Thoracic aorta (tissue), 2 donors: ENCODE results near the gene EGR1. TPM values are rescaled to one million over a fixed set of nuclear protein-coding genes. Genes with fewer than 3 reads are reported as not detected.
"Not testable (repeated sequence)": the region's sequence is repeated elsewhere in the genome, so short reads cannot be mapped to it uniquely, and the experiment has no call there.

ENCODE experiments used
- ATAC-seq: fragments of 150-250 bp; one replicate; pipeline ENCODE4 v1.8.0; 2017; ENCODE audit warnings: low read depth; ENCODE audit not compliant: insufficient number of reproducible peaks, low FRiP score
- DNase-seq: peaks from one replicate; pipeline ENCODE4 v3.0.0-alpha.2; 2020; ENCODE audit warnings: low spot score
- H3K27ac ChIP-seq, 2 donors: fragments of 200-600 bp; sonication (generic); 1 replicate in 1 of 2; 2 replicates in 1 of 2; pipeline ENCODE4 v1.5.1; 2016; ENCODE audit warnings: mild to moderate bottlenecking in 2 of 2, moderate library complexity in 2 of 2
- H3K27me3 ChIP-seq: fragments of 200-600 bp; sonication (generic); replicated peaks from 2 replicates; pipeline ENCODE4 v1.6.0; 2016; ENCODE audit warnings: mild to moderate bottlenecking; ENCODE audit not compliant: insufficient read depth
- H3K36me3 ChIP-seq: fragments of 200-600 bp; sonication (generic); one replicate; pipeline ENCODE4 v1.5.1; 2016
- H3K4me1 ChIP-seq, 2 donors: fragments of 200-600 bp; sonication (generic); 1 replicate in 1 of 2; 2 replicates in 1 of 2; pipeline versions ENCODE4 v1.5.1 to v1.6.0; 2016; ENCODE audit warnings: low read depth in 2 of 2, mild to moderate bottlenecking in 1 of 2; ENCODE audit not compliant: control insufficient read depth in 1 of 2
- H3K4me3 ChIP-seq: fragments of 200-600 bp; sonication (generic); 2 replicates; pipeline ENCODE4 v1.5.1; 2016; ENCODE audit warnings: mild to moderate bottlenecking
- H3K9me3 ChIP-seq: fragments of 200-600 bp; sonication (generic); 2 replicates; pipeline ENCODE4 v1.5.1; 2016
- CTCF ChIP-seq: fragments of 200-600 bp; sonication (generic); IDR thresholded peaks from one replicate; pipeline ENCODE4 v1.5.1; 2019; ENCODE audit warnings: antibody characterized with exemption
- total RNA-seq, 2 donors: library from RNA; depleted of rRNA; stranded (reverse); fragments of >200 nt; gene quantifications; one replicate each; pipeline versions ENCODE4 v1.1.0 to v1.2.3, GENCODE V29; 2016

Gene EGR1
- total RNA-seq, 2 donors from 2014 or later: 98.3 to 340 TPM

GRCh38 chr5:138503487-138504270, 38.4 kb downstream of the EGR1 start:
- peak; percentile 70 for TF ChIP-seq CTCF
- ATAC-seq (no peak), DNase-seq (no peak)
- H3K36me3 ChIP-seq: peaks cover 15% of the 10 kb centered on the region
- H3K4me1 ChIP-seq: peaks cover 15 to 26% of the 10 kb centered on the region in 2 donors
- peak overlapping the region; percentile 44 to 58 for H3K27ac ChIP-seq
- H3K27me3 ChIP-seq: no peaks in the 10 kb centered on the region
- H3K9me3 ChIP-seq: no peaks in the 10 kb centered on the region
- H3K4me3 ChIP-seq: no peak overlapping the region

- H3K4me3 ChIP-seq: no peak overlapping the region
- peak overlapping the region; percentile 44 to 58 for H3K27ac ChIP-seq
- ATAC-seq (no peak), DNase-seq (no peak)
- TF ChIP-seq CTCF: no peak
- H3K36me3 ChIP-seq: peaks cover 24% of the 10 kb centered on the region
- H3K9me3 ChIP-seq: no peaks in the 10 kb centered on the region
- H3K27me3 ChIP-seq: no peaks in the 10 kb centered on the region
- peaks cover 15 to 26% of the 10 kb centered on the region in 2 donors for H3K4me1 ChIP-seq
These were observed 39.5 kb downstream of the EGR1 start for GRCh38 chr5:138504799-138505198.

GRCh38 chr5:138506370-138507306, 41.4 kb downstream of the EGR1 start:
- no peak overlapping the region for H3K27ac ChIP-seq
- H3K4me3 ChIP-seq: no peak overlapping the region
- no peaks in the 10 kb centered on the region for H3K27me3 ChIP-seq
- ATAC-seq (no peak), DNase-seq (no peak)
- no peaks in the 10 kb centered on the region for H3K9me3 ChIP-seq
- H3K4me1 ChIP-seq: peaks cover 15 to 26% of the 10 kb centered on the region in 2 donors
- no peak for TF ChIP-seq CTCF
- peaks cover 24% of the 10 kb centered on the region for H3K36me3 ChIP-seq

- H3K4me3 ChIP-seq, DNase-seq, H3K27me3 ChIP-seq, H3K9me3 ChIP-seq: not testable (repeated sequence)
- H3K27ac ChIP-seq: peak overlapping the region in 1 of 2 donors; percentile 3
- H3K4me1 ChIP-seq: peaks cover 15 to 26% of the 10 kb centered on the region in 2 donors
- H3K36me3 ChIP-seq: peaks cover 24% of the 10 kb centered on the region
- ATAC-seq: peak; percentile 3
These were observed 42.2 kb downstream of the EGR1 start for GRCh38 chr5:138507485-138507884.

- DNase-seq: no peak
- TF ChIP-seq CTCF: no peak
- Histone ChIP-seq H3K27me3 (no peaks in the 10 kb centered on the region), H3K27ac (no peak overlapping the region), H3K9me3 (no peaks in the 10 kb centered on the region), H3K4me3 (no peak overlapping the region), H3K4me1 (peaks cover 15 to 18% of the 10 kb centered on the region in 2 donors), H3K36me3 (peaks cover 34% of the 10 kb centered on the region)
- ATAC-seq: no peak
These were observed 43.7 kb downstream of the EGR1 start for GRCh38 chr5:138508958-138509357.
